GM12892 (cell line): ENCODE data around the gene HSPA14.

Experiments used
- POLR2A ChIP-seq: IDR thresholded peaks from 2 replicates; pipeline ENCODE4 v1.6.1; 2011; ENCODE audit warnings: low read depth, low read length, control low read depth
- POLR2AphosphoS5 ChIP-seq: IDR thresholded peaks from 2 replicates; pipeline ENCODE4 v1.6.1; 2011; ENCODE audit warnings: low read depth, low read length, control low read depth
- TAF1 ChIP-seq: IDR thresholded peaks from 2 replicates; pipeline ENCODE4 v1.6.1; 2011; ENCODE audit warnings: low read depth, mild to moderate bottlenecking, control low read depth, low read length, borderline replicate concordance

DNA sequence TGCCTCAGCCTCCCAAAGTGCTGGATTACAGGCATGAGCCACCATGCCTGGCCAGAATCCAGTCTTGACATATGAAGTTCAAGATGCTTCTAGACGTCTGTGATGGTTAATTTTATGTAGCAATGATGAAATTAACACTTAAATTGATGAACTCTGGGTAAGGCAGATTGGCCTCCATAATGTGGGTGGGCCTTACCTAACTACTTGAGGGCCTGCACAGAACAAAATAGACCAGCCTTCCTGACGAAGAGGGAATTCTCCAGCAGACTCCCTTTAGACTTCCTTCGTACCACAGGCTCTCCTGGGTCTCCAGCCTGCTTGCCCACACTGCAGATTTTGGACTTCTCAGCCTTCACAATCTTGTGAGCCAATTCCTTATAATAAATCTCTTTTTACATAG is 5.0 kb upstream of the HSPA14 start:
- TF ChIP-seq TAF1, result no peak
- no peak for TF ChIP-seq POLR2A
- TF ChIP-seq POLR2AphosphoS5, result no peak
